G401.6 (cell line): ENCODE data around the gene MYH14.
"Not testable (repeated sequence)": the region's sequence is repeated elsewhere in the genome, so short reads cannot be mapped to it uniquely, and the experiment has no call there.

ENCODE experiments used
- FAIRE-seq: peaks from 2 replicates; lab custom pipeline; 2012; peaks lifted over from hg19 to GRCh38; lab: Jason Lieb, UNC

Gene MYH14

GRCh38 chr19:50226536-50226935, 23.1 kb downstream of the MYH14 start:
- no peak for FAIRE-seq

- not testable (repeated sequence) for FAIRE-seq
Measured at GRCh38 chr19:50228153-50228552, 24.7 kb downstream of the MYH14 start.

- FAIRE-seq = no peak
Measured at GRCh38 chr19:50230379-50231351, 27.2 kb downstream of the MYH14 start.

GRCh38 chr19:50231417-50231816, 28.0 kb downstream of the MYH14 start:
- FAIRE-seq = not testable (repeated sequence)

- FAIRE-seq = no peak
Measured at GRCh38 chr19:50231821-50232220, 28.4 kb downstream of the MYH14 start.

- no peak for FAIRE-seq
Measured at GRCh38 chr19:50232600-50232999, 29.2 kb downstream of the MYH14 start.

- no peak for FAIRE-seq
Measured at GRCh38 chr19:50233308-50233910, 30.0 kb downstream of the MYH14 start.

- not testable (repeated sequence) for FAIRE-seq
Measured at GRCh38 chr19:50237493-50237892, 34.1 kb downstream of the MYH14 start.

- no peak for FAIRE-seq
Measured at GRCh38 chr19:50238043-50238442, 34.6 kb downstream of the MYH14 start.

- no peak for FAIRE-seq
Measured at GRCh38 chr19:50239921-50240590, 36.6 kb downstream of the MYH14 start.

- no peak for FAIRE-seq
Measured at GRCh38 chr19:50242581-50242980, 39.2 kb downstream of the MYH14 start.

- FAIRE-seq = no peak
Measured at GRCh38 chr19:50244695-50245094, 41.3 kb downstream of the MYH14 start.

- FAIRE-seq = no peak
Measured at GRCh38 chr19:50248413-50248812, 45.0 kb downstream of the MYH14 start.

GRCh38 chr19:50248826-50249225, 45.4 kb downstream of the MYH14 start:
- FAIRE-seq = no peak

- no peak for FAIRE-seq
Measured at GRCh38 chr19:50249636-50250035, 46.2 kb downstream of the MYH14 start.

GRCh38 chr19:50250450-50251136, 47.2 kb downstream of the MYH14 start:
- no peak for FAIRE-seq

GRCh38 chr19:50252111-50252886, 48.9 kb downstream of the MYH14 start:
- FAIRE-seq = no peak

GRCh38 chr19:50252887-50253268, 49.5 kb downstream of the MYH14 start:
- no peak for FAIRE-seq

GRCh38 chr19:50255115-50255514, 51.7 kb downstream of the MYH14 start:
- no peak for FAIRE-seq

GRCh38 chr19:50257141-50257540, 53.7 kb downstream of the MYH14 start:
- no peak for FAIRE-seq

- FAIRE-seq = no peak
Measured at GRCh38 chr19:50258918-50259372, 55.5 kb downstream of the MYH14 start.
